Stimulated activated naive B cell treated with anti-CD40 and anti-IgM and Interleukin-4, amounts not matched to agents 10 μg/mL and 1 μg/mL and 100 μg/mL, for 72 hours (primary cell): Measurements from ENCODE around the gene CRABP2.

Experiments
- ATAC-seq, 2 donors: fragments of 150-1000 bp; cut with Tn5 transposase; replicated peaks; 2 replicates each; pipeline ENCODE4 v1.10.0; 2021; ENCODE audit warnings: moderate library complexity in 1 of 2
- DNase-seq: peaks from one replicate; pipeline ENCODE4 v3.0.0; 2021
- H3K27ac Mint-ChIP-seq: one replicate; pipeline ENCODE4 v1.8.0; 2022; ENCODE audit warnings: mild to moderate bottlenecking, mixed read lengths
- H3K27me3 Mint-ChIP-seq, 2 donors: one replicate each; pipeline ENCODE4 v1.8.0; 2022; ENCODE audit warnings: mixed read lengths in 2 of 2
- H3K36me3 Mint-ChIP-seq, 2 donors: one replicate each; pipeline ENCODE4 v1.8.0; 2022; ENCODE audit warnings: mixed read lengths in 2 of 2, mild to moderate bottlenecking in 1 of 2
- H3K4me1 Mint-ChIP-seq, 2 donors: one replicate each; pipeline ENCODE4 v1.8.0; 2022; ENCODE audit warnings: mixed read lengths in 2 of 2, mild to moderate bottlenecking in 1 of 2
- H3K4me3 Mint-ChIP-seq, 2 donors: one replicate each; pipeline ENCODE4 v1.8.0; 2022; ENCODE audit warnings: mild to moderate bottlenecking in 2 of 2, mixed read lengths in 2 of 2, moderate library complexity in 1 of 2
- H3K9me3 Mint-ChIP-seq, 2 donors: one replicate each; pipeline ENCODE4 v1.8.0; 2022; ENCODE audit warnings: mixed read lengths in 2 of 2, mild to moderate bottlenecking in 1 of 2

Gene CRABP2

DNA sequence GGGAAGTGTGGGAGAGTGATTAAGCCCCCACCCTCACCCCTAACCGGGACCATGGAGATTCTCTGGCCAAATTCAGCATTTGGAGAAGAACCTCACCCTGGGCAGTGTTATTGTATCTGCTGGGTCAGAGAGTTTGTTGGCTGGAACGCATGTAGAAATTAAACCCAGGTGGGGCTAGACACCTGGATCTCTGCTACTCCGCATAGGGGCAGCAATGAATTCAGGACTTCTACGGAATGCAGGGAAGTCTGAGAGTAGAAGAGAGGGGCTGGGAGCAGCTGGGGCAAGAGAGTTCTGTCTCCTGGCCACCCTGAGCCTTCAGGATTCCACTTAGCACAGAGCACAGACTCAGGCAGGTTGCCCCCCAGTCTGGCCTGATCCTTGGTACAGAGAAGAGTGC lies 3.6 kb upstream of the CRABP2 start:
- Mint-ChIP-seq H3K27ac (peak overlapping the region; percentile 25), H3K4me1 (peaks cover 17 to 27% of the 10 kb centered on the region in 2 donors), H3K36me3 (peaks cover 0 to 7% of the 10 kb centered on the region in 2 donors), H3K9me3 (no peaks in the 10 kb centered on the region), H3K27me3 (peaks cover 23 to 24% of the 10 kb centered on the region in 2 donors), H3K4me3 (no peak overlapping the region)
- DNase-seq, result no peak
- no peak for ATAC-seq

DNA sequence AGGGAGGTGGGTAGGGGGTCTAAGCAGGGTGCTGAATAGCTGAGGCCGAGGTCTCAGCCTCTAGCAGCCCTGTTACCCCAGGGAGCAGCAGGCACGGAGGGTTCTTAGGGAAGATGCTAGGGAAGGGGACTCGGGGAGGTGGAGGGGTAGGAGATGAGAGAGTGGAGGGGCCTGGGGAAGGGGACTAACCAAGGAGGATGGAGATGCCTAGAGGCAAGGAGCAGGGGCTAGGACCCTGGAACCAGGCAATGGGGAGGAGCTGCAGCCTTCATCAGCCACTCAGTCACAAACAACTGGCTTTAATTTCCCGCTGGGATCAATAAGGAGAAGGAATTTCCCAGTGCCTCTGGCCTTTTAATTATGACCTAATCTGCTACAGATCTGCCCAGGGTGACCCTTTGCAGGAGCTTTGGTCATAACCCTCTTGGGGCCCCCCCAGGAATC lies 2.9 kb upstream of the CRABP2 start:
- H3K4me1 Mint-ChIP-seq, result peaks cover 17 to 32% of the 10 kb centered on the region in 2 donors
- ATAC-seq (no peak), DNase-seq (no peak)
- no peak overlapping the region for H3K4me3 Mint-ChIP-seq
- H3K27ac Mint-ChIP-seq, result no peak overlapping the region
- no peaks in the 10 kb centered on the region for H3K9me3 Mint-ChIP-seq
- peaks cover 30% of the 10 kb centered on the region in 2 donors for H3K27me3 Mint-ChIP-seq
- H3K36me3 Mint-ChIP-seq, result peaks cover 0 to 7% of the 10 kb centered on the region in 2 donors

DNA sequence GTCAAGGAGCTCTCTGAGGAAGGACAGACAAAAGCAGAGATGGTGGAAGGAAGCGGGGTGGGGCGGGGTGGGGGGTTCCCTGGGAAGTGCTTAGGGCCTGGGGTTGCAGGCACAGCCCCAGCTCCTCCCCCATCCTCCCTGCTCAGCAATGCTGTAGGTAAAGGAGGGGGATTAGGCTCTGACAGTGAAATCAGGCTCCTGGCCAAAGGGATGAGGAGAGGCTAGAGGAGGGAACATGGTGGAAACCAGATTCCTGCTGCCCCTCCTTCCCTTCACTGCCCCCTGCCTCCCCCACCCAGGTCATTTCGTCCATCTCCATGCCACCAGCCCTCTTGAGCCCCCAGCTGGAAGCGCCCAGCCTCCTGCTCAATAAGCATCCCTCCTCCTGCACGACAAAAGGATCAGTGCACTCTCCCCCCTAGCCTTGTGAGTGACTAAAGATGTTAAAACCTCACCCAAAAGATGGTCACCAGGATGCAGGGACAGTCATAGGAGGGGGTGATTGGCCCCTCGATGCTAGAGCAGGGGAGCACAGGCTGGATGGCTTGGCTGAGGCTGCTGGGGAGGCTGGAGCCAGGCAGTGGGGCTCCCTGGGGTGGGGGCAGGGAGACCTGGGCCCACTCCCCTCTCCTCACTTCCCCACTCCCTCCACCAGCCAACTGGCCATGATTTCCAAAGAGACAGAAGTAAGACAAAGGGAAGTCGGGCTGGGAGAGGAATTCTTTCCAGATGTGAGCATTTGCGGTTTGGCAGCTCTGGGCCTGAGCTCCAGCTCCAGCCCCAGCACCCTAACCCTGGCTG lies 2.2 kb upstream of the CRABP2 start:
- peak overlapping the region; percentile 37 for H3K27ac Mint-ChIP-seq
- no peaks in the 10 kb centered on the region for H3K9me3 Mint-ChIP-seq
- no peak overlapping the region for H3K4me3 Mint-ChIP-seq
- H3K36me3 Mint-ChIP-seq, result peaks cover 0 to 4% of the 10 kb centered on the region in 2 donors
- peaks cover 35 to 37% of the 10 kb centered on the region in 2 donors for H3K27me3 Mint-ChIP-seq
- no peak for DNase-seq
- peaks cover 17 to 32% of the 10 kb centered on the region in 2 donors for H3K4me1 Mint-ChIP-seq
- no peak for ATAC-seq

DNA sequence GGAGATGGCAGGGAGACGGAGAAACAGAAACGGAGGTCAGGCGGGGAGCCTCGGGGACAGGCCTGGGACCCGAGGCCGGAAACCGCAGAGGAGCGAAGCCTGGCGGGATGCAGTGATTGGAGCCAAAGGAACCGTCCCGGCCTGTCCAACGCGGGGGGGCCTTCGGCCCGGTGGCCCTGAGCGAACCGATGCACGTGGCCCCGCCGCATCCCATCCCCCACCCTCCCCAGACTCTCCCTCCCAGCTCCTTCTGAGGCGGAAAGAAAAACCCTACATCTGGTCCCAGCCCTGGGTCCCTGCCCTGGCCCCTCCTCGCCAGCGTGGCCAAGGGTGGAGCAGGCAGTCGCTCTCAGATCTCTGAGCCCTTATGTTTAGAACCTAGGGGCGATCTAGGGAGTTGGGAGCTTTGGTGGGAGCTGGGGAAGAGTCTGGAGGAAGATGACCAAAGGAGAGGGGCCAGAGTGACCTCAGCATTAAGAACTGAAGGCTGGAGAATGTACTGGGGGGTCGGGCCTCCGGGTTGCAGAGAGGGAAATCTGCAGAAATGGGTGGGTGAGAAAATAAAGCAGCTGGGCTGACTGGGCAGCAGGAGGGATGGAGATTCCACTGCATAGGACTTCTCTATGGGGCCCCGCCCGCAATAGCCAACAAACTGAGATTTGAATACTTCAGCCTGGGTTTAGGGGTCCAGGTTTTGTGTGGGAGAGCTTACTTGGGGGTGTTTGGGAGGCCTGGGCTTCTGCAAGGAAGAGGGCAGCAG lies 1.5 kb upstream of the CRABP2 start:
- peaks cover 35 to 42% of the 10 kb centered on the region in 2 donors for H3K27me3 Mint-ChIP-seq

DNA sequence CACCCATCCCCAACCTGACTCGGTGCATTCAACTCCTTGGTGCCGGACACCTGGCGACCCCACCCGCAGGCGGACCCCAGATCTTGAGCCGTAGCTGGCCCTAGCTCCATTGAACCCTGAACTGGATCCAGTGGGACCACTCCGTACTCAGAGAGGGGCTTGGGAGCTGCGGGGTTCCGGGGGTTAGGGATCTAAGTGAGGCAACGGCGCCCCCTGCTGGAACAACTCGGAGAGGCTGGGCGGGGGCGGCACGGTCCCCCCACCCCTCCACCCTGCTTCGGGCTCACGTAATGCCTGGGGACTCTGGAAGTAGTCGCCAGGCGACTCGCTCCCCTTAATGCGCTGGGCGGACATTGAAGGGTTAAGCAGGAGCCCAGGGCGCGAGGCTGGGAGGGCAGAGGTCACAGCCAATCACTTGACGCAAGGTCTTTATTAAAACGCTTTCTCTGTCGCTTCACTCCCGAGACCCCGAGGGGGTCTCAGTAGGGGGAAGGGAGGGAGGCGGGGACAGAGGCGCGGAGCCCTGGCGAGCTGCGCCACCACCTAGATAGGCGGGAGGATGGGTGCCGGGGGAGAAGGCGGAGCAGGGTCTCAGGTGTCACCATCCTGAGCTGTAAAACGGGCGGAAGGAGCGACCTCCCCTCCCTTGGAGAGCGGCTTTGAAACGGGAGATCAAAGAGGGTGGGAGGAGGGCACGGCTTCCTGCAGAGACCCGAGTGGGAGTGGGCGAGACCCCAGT lies 704 bp upstream of the CRABP2 start:
- peak overlapping the region; percentile 96 for H3K27ac Mint-ChIP-seq
- H3K4me1 Mint-ChIP-seq, result peaks cover 17 to 32% of the 10 kb centered on the region in 2 donors
- H3K36me3 Mint-ChIP-seq, result no peaks in the 10 kb centered on the region
- peak; percentile 63 to 71 for ATAC-seq
- H3K9me3 Mint-ChIP-seq, result no peaks in the 10 kb centered on the region
- peak overlapping the region; percentile 85 to 90 for H3K4me3 Mint-ChIP-seq
- H3K27me3 Mint-ChIP-seq, result peaks cover 40 to 49% of the 10 kb centered on the region in 2 donors
- peak; percentile 35 for DNase-seq

More for the DNA sequence above, 1.5 kb upstream of the CRABP2 start:
- peak overlapping the region; percentile 85 to 90 for H3K4me3 Mint-ChIP-seq
- DNase-seq (no peak), ATAC-seq (peak in 1 of 2 donors; percentile 15)
- no peaks in the 10 kb centered on the region for H3K9me3 Mint-ChIP-seq
- H3K27ac Mint-ChIP-seq, result no peak overlapping the region
- H3K36me3 Mint-ChIP-seq, result no peaks in the 10 kb centered on the region
- H3K4me1 Mint-ChIP-seq, result peaks cover 17 to 32% of the 10 kb centered on the region in 2 donors

DNA sequence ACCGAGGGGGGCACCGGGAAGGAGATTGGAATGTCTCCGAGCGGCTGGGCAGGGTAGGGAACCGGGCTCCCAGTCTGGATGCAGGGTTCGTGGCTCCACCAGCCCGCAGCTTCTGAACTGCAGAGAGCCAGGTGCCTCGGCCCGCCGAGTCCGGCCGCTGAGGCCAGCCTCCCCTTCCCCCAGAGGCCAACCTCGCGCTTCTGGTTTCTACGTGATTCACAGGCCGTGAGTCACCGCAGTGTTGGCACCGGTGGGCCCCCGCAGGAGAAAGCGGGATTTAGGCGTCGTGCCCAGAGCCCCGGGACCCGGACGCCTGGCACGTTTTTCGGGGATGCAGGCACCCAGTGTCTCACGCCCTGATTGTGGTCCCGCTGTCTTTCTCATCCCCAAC lies 458 bp downstream of the CRABP2 start:
- no peaks in the 10 kb centered on the region for H3K9me3 Mint-ChIP-seq
- no peak for DNase-seq
- peak; percentile 27 to 40 for ATAC-seq
- H3K27ac Mint-ChIP-seq, result peak overlapping the region; percentile 71
- peaks cover 50 to 59% of the 10 kb centered on the region in 2 donors for H3K27me3 Mint-ChIP-seq
- H3K4me3 Mint-ChIP-seq, result peak overlapping the region; percentile 85 to 90
- peaks cover 17 to 32% of the 10 kb centered on the region in 2 donors for H3K4me1 Mint-ChIP-seq
- H3K36me3 Mint-ChIP-seq, result peaks cover 1% of the 10 kb centered on the region in 2 donors

DNA sequence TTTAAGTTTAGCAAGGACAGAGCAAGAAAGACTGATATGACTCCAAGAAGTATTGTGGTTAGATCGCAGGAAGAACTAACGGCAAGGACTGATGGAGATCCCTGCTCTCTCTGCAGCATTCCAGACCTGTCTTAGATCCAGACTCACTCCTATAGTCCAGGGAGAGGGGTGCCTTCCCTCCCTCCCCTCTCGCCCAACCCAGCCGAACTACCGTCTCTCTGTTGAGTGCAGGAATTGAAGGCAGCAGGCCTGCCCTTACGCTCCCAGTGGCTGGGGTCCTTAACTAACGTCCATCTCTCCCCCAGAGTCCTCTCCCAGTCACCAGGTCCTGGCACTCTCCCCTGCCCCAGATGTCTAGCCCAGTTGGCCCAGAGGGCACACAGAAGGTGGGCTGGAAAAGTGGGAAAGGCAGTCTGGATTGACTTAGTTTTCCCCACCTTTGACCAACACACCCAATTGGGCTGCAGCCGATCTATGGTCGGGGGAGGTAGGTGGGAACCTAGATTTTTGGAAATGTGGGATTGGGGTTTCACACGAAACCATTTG lies 1.1 kb downstream of the CRABP2 start:
- ATAC-seq, result no peak
- H3K9me3 Mint-ChIP-seq, result no peaks in the 10 kb centered on the region
- peaks cover 3 to 6% of the 10 kb centered on the region in 2 donors for H3K36me3 Mint-ChIP-seq
- no peak for DNase-seq
- peak overlapping the region; percentile 18 to 85 for H3K4me3 Mint-ChIP-seq
- peaks cover 55 to 66% of the 10 kb centered on the region in 2 donors for H3K27me3 Mint-ChIP-seq
- H3K4me1 Mint-ChIP-seq, result peaks cover 17 to 32% of the 10 kb centered on the region in 2 donors
- no peak overlapping the region for H3K27ac Mint-ChIP-seq

DNA sequence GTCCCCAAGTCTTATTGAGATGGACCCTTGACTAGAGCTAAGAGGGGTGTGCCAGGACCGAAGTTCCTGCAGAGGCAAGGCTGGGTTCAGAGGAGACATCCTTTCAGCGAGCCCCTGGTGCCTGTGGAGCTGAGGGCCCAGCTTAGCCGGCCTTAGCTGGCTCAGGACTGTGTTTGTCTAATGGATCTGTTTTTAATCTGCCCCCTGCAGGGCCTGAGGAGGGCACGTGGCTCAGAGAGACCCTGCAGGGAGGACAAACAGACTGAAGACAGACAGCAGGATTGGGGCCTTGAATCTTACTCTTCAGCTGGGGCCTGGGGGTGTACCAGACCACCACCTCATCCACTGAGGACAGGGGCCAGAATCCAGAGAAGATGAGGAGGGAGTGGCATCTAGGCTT lies 1.6 kb downstream of the CRABP2 start:
- DNase-seq, result no peak

DNA sequence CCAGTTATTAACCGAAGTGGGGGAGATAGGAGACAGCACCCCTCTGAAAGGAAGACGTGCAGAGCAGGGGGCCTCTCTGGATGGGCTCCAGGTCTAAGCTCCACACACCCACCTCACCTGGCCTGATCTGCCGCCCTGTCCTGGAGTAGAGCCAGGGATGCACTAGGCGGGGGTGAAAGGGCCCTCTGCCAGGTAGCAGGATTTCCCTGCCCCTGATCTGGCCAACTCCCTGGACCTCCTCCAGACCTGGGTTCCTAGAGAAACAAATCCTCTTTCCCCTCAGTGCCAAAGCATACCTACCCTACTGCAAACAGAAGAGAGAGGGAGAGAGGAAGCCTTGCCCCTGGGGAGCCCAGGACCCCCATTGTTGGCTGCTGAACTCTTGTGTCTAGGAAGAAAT lies 2.0 kb downstream of the CRABP2 start:
- Mint-ChIP-seq H3K27ac (no peak overlapping the region), H3K4me1 (peaks cover 17 to 32% of the 10 kb centered on the region in 2 donors), H3K4me3 (no peak overlapping the region)

More for the DNA sequence above, 1.6 kb downstream of the CRABP2 start:
- no peak for ATAC-seq
- Mint-ChIP-seq H3K9me3 (no peaks in the 10 kb centered on the region), H3K27me3 (peaks cover 60 to 71% of the 10 kb centered on the region in 2 donors), H3K4me1 (peaks cover 17 to 32% of the 10 kb centered on the region in 2 donors), H3K27ac (no peak overlapping the region), H3K36me3 (peaks cover 6 to 10% of the 10 kb centered on the region in 2 donors), H3K4me3 (no peak overlapping the region)

DNA sequence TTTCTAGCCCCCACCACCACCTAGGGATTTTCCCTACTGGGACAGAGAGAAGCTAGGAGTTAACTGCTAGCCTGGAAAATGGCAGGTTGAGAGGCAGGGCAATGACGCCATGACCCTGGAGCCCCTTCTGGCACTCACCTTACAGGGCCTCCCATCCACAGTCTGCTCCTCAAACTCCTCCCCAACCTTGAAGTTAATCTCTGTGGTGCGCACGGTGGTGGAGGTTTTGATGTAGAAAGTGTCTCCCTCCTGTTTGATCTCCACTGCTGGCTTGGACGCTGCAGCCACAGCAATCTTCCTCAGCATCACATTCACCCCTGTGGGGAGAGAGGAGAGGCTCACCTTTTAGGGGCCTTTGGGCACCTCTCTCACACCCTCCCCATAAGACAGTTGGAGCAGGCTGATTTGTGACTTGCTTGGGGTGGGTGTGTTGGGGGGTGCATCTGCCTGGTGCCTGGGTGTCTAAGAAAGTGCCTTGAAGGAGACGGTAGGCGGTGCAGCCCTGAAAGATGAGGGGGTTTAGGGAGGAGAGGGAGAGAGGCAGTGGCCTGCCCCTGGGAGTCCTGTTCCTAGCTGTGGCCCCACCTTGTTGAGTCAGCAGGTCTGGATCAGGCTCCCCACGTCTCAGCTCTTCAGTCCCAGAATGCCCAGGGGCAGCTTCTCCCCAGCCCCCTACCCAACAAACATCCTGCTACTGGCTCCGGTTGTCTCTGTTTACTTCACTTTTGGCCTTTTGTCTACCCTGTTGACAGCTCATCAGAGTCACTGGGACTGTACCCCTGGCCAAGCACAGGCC lies 4.4 kb downstream of the CRABP2 start:
- Mint-ChIP-seq H3K27ac (no peak overlapping the region), H3K4me3 (no peak overlapping the region), H3K36me3 (peaks cover 7 to 11% of the 10 kb centered on the region in 2 donors), H3K4me1 (peaks cover 7 to 24% of the 10 kb centered on the region in 2 donors), H3K9me3 (no peaks in the 10 kb centered on the region), H3K27me3 (peaks cover 74 to 93% of the 10 kb centered on the region in 2 donors)
- DNase-seq, result no peak
- no peak for ATAC-seq

More for the DNA sequence above, 2.0 kb downstream of the CRABP2 start:
- Mint-ChIP-seq H3K36me3 (peaks cover 7 to 11% of the 10 kb centered on the region in 2 donors), H3K9me3 (no peaks in the 10 kb centered on the region), H3K27me3 (peaks cover 64 to 75% of the 10 kb centered on the region in 2 donors)
- DNase-seq (no peak), ATAC-seq (no peak)

DNA sequence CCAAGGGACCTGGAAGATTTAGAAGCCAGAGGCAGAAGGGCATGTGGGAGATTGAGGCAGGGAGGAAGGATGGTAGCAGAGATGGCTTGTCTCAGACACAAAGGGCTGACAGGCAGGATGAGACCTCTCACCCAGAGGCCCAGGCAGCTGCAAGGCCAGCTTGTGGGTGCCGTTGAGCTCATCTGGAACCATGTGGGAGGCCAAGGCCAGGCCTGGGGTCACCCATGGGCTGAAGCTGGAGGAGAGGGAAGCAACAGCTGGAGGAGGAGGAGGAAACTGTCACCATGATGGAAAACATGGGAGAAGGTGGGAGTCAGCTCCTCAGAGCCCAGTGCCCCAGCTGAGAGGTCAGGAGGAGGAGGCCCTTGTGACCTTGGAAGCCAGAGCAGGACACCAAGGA lies 6.4 kb downstream of the CRABP2 start:
- Mint-ChIP-seq H3K36me3 (peaks cover 7 to 11% of the 10 kb centered on the region in 2 donors), H3K27me3 (peaks cover 70 to 84% of the 10 kb centered on the region in 2 donors), H3K9me3 (no peaks in the 10 kb centered on the region), H3K4me3 (no peak overlapping the region), H3K4me1 (peaks cover 0 to 4% of the 10 kb centered on the region in 2 donors), H3K27ac (no peak overlapping the region)
- no peak for DNase-seq
- no peak for ATAC-seq

DNA sequence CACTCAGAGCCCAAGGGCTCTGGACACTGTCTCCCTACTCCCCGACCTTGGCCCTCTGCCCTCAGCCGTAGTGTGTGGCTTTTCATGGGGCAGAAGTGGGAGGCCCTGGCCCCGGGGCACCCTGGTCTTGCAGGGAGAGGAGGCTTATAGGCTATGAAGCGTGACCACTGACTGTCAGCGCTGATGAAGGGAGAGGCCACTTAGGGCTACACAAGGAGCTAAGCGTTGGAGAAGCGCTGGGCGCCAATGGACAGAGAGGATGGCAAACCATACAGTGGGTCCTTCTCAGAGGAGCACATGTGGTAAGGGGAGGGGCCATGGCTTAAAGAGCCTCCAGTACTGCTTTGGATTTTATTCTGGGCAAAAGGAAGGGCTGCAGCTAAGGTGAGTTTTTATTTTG lies 7.9 kb downstream of the CRABP2 start:
- H3K9me3 Mint-ChIP-seq, result no peaks in the 10 kb centered on the region
- H3K36me3 Mint-ChIP-seq, result peaks cover 7 to 11% of the 10 kb centered on the region in 2 donors
- no peak overlapping the region for H3K4me3 Mint-ChIP-seq
- ATAC-seq, result no peak
- H3K27me3 Mint-ChIP-seq, result peaks cover 74 to 84% of the 10 kb centered on the region in 2 donors
- H3K4me1 Mint-ChIP-seq, result peaks cover 9 to 12% of the 10 kb centered on the region in 2 donors
- no peak for DNase-seq
- H3K27ac Mint-ChIP-seq, result peak overlapping the region; percentile 31

DNA sequence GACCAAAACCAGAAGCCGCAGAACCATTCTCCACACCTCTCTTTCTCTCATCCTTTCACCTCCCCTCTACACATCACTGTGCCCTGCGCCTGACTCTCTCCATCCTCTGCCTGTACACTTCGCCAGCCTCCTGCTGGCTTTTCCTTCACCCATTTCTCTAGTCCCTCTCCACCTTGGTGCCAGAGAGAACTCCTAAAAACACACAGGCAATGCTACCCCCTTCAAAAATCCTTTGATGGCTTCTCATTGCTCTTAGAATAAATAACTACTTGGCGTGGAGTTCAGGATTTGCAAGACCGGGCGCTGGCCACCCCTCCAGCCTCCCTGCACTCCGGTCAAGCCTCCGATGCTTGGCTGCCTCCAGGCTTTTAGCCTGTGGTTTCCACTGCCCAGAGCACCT lies 8.6 kb downstream of the CRABP2 start:
- H3K36me3 Mint-ChIP-seq, result peaks cover 7 to 11% of the 10 kb centered on the region in 2 donors
- no peak for ATAC-seq
- peaks cover 81 to 86% of the 10 kb centered on the region in 2 donors for H3K27me3 Mint-ChIP-seq
- no peak for DNase-seq
- H3K27ac Mint-ChIP-seq, result no peak overlapping the region
- no peaks in the 10 kb centered on the region for H3K9me3 Mint-ChIP-seq
- no peak overlapping the region for H3K4me3 Mint-ChIP-seq
- peaks cover 17 to 19% of the 10 kb centered on the region in 2 donors for H3K4me1 Mint-ChIP-seq
